ENCODE results near the gene DRAXIN.
A peak's percentile ranks its signal among the peaks of the same experiment; 100 is the strongest.

DRAXIN gene

DNA sequence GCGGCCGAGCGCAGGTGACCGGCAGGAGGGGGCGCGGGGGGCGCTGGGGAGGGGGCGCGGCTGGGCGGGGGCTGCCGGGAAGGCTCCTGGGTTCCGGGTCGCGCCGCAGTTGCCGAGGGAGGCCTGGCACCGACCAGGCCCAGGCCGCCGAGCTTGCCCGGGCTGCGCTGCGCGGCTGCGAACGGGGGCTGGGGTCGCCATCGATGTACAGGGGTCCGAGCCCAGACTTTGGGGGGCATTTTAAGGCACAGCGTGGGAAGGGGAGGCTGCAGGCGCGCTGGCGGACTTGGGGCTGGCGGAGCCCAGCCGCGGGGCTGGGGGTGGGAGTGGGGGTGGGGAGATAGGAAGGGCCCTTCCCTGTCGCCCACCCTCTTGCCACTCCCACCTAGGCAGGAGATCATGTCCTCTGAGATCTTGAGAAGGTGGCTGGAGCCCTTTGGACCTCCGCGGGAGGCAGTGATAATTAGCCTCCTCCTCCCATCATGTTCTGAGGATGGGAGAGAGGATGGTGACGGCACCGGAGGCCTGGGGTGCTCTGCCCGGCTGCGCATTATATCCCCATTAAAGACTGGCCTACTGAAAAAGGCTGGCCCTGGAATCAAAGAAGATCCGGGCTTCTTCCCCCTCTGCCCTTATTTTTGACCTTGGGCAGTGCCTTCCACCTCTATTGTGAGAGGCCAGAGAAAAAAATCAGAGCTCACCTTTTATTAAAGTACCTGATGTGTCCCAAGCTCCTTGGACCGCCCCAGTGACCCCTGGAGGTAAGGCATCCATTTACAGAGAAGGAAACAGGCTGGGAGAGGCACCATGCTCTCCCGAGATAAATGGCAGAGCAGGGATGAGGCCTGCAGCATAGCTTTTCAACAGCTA lies 36.3 kb upstream of the DRAXIN start:
- no peak for DNase-seq (ENCODE audit: low read depth in 2 of 2)

DNA sequence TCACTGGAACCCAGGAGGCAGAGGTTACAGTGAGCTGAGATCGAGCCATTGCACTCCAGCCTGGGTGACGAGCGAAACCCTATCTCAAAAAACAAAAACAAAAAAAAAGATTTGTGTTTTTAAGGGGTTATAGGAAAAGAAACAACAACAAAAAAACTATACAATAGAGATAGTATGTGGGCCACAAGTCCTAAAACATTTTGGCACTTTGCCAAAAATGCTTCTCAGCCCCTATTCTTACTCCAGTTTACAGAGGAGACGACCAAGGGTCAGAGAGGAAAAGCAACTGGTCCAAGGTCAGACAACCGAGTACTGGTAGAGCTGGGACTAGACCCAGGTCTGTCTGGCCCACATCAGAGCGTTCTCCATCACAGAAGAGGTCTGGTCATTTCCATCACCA lies 33.9 kb upstream of the DRAXIN start:
- DNase-seq (ENCODE audit: low read depth in 2 of 2): no peak

DNA sequence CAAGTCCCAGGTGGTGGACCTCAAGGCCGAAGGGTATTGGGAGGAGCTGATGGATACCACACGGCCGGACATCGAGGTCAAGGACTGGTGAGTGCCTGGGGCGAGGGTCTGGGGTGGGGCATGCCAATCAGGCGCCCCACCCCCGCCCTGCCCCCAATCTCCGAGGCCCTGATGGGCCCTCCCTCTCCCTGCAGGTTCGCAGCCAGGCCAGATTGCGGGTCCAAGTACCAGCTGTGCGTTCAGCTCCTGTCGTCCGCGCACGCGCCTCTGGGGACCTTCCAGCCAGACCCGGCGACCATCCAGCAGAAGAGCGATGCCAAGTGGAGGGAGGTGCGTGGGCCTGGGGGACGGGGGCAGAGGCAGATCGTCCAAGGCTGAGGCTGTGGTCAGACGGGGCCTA lies 33.0 kb upstream of the DRAXIN start:
- DNase-seq (ENCODE audit: low read depth in 2 of 2): no peak

DNA sequence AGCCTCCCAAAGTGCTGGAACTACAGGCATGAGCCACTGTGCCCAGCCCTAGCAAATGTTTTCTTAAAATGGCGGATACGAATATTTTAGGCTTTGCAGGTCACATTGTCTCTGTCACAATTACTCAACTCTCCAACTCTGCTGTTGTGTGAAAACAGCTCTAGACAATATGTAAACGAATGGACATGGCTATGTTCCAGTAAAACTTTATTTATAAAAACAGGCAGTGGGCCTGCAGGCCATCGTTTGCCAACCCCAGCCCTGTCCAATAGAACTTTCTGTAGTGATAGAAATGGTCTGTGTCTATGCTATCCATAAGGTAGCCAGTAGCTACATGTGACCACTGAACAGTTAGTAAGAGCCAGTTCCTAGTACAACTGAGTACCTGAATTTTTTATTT lies 31.8 kb upstream of the DRAXIN start:
- no peak for DNase-seq (ENCODE audit: low read depth in 2 of 2)

DNA sequence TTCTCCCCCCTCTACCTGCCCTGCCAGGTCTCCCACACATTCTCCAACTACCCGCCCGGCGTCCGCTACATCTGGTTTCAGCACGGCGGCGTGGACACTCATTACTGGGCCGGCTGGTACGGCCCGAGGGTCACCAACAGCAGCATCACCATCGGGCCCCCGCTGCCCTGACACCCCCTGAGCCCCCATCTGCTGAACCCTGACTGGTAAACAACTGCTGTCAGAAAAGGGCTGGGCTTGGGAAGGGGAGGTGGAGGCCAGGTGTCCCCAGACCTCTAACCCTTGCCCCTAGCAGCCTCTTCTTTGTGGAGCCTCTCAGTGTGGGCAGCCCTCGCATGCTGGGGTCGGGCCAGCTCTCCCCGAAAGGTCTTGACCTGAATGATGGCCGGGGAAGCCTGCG lies 30.4 kb upstream of the DRAXIN start:
- no peak for DNase-seq (ENCODE audit: low read depth in 2 of 2)

DNA sequence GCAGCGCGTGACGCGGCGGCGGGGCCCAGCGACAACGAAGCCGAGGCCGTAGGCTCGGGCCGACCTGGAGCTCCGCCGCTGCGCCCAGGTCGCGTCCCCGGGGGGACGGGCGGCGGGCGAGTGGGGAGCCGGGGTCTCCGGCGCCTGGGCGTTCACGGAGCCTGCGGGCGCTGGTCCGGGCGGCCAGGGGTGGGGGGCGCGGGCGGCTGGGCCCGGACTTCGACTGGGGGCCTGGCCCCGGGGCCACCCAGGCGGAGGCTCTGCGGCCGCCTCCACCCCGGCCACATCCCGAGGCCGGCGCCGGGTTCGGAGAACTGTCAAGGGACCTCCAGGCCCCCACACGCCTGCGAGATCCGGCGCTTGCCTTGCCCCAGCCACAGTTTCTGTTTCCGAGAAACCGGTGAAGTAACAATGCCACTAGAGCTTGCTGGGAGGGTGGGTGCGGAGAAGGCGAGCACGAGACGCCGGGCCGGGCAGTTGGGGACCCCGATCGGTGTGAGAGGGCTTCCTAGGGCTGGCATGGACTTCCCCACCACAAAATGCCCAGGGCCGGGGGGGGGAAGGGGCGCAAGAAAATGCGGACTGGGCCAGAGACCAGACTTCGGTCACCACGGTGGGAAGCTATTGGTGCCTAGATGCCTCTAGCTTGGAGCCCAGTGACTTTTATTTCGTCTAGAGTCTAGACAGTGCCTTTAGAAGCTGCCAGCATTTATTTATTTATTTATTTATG lies 27.0 kb upstream of the DRAXIN start:
- DNase-seq (ENCODE audit: low read depth in 2 of 2): peak; percentile 25 to 33

DNA sequence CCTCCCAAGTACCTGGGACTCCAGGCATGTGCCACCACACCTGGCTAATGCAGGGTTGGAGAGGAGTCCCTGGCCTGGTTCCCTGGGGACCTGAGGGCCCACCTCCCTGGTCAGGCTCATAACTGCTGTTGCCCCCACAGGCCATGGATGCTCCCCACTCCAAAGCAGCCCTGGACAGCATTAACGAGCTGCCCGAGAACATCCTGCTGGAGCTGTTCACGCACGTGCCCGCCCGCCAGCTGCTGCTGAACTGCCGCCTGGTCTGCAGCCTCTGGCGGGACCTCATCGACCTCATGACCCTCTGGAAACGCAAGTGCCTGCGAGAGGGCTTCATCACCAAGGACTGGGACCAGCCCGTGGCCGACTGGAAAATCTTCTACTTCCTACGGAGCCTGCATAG lies 23.0 kb upstream of the DRAXIN start:
- DNase-seq (ENCODE audit: low read depth in 2 of 2): no peak

DNA sequence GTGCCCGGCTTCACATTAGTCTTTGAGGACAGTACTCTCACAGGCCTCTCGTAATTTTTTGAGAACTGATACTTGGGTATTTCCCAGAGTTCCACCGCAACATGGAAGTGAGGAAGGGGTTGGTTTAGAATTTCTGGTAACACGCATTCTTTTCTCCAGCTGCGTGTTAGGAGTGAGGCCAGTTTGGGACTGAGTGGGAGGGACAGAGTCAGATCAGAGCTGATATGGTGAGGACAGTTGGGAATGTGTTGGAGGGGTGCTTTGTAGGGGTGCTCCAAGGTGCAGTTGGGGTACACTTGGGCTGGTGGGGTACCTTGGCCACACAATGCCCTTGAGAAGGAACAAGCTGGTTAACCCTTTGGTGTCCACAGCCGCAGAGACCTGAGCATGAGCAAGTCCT lies 20.8 kb upstream of the DRAXIN start:
- no peak for DNase-seq (ENCODE audit: low read depth in 2 of 2)

DNA sequence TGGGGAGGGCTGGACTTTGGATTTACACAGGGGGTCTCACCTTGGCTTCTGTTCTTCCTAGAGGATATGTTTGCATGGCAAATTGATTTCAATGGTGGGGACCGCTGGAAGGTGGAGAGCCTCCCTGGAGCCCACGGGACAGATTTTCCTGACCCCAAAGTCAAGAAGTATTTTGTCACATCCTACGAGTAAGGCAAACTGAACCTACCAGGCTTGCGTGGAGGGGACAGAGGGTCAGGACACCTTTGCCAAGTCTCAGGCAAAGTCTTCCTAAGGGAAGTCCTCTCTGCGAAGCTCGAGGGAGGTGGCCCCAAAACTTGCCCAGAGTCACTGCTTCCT lies 20.3 kb upstream of the DRAXIN start:
- DNase-seq (ENCODE audit: low read depth in 2 of 2): no peak

DNA sequence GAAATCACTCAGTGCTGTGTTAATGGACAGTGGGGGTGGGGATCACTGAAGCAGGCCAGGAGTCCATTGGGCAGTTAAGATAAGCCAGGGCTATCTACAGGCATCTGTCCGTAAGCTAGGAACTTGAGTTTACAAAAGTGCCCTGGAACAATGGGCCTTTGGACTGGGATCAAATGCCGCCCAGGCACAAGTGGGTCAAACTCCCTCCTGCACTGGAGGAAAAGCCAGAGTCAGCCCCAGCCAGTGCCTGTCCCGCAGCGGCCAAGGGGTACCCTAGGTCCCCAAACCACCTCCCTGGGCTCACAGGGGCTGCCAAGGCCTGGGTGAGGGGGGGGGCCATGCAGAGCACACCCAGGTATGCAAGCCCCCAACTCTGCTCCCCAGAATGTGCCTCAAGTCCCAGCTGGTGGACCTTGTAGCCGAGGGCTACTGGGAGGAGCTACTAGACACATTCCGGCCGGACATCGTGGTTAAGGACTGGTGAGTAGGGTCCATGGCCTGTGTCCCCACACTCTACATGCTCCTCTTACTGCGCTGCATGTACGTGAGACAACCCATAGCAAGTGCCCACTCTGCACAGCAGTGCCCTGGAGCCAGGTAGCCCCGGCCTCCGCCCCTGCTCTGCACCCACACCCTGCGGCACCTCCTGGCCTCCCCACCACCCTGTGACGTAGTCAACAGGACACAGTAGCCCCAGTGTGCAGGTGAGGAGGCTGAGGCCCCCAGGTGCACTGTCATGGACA lies 19.8 kb upstream of the DRAXIN start:
- no peak for DNase-seq (ENCODE audit: low read depth in 2 of 2)

DNA sequence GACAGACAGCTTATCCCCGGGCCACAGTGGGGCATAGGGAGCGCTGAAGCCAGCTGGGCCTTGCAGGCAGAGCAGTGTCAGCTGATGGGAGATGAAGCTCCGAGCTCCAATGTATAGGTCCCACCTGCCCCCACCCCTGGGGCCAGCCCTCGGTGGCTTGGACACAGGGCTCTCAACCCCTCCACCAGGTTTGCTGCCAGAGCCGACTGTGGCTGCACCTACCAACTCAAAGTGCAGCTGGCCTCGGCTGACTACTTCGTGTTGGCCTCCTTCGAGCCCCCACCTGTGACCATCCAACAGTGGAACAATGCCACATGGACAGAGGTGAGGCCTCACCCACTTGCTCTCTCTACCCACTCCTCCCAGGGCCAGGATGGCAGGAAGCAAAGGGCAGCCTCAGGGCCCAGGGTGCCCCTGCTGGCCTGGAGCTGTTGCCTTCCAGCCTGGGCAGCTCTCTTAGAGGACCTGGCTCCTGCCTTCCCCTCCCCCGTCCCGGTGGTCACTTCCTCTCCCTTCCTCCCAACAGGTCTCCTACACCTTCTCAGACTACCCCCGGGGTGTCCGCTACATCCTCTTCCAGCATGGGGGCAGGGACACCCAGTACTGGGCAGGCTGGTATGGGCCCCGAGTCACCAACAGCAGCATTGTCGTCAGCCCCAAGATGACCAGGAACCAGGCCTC lies 18.3 kb upstream of the DRAXIN start:
- no peak for DNase-seq (ENCODE audit: low read depth in 2 of 2)

DNA sequence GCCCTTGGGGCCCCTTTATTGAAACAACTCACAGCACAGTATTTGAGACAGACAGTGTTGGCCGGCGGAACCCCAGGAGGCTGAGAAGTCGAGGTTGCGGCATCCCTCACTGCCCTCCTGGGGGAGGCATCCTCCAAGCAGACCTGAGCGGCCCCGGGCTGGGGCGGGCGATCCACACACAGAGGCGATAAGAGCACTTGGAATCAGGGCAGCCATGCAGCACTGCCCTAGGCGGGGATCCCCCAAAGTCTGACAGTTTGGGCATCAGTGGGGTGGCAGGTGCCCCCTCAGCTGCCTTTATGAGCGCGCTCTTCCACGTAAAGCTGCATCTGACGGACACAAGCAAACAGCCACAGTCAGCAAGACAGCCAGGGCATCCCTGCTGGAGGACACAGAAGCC lies 17.0 kb upstream of the DRAXIN start:
- DNase-seq (ENCODE audit: low read depth in 2 of 2): no peak

DNA sequence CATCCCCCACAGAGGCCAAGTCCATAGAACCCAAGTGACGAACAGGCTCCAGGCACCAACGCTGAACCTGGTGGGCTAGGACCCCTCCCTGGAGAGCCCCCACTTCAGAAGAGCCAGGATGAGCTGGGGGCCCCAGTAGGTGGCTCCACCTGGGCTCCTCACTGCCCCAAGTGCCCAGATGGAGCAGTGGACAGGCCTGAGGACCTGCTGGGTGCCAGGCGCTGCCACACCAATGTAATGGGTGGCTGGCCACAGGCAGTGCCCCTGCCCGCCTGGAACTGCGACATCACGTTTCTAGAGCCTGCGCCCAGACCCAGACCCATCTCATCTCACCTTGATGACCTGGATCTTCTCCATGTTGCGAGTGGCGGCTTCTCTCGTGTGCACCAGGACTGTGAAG lies 16.2 kb upstream of the DRAXIN start:
- no peak for DNase-seq (ENCODE audit: low read depth in 2 of 2)

DNA sequence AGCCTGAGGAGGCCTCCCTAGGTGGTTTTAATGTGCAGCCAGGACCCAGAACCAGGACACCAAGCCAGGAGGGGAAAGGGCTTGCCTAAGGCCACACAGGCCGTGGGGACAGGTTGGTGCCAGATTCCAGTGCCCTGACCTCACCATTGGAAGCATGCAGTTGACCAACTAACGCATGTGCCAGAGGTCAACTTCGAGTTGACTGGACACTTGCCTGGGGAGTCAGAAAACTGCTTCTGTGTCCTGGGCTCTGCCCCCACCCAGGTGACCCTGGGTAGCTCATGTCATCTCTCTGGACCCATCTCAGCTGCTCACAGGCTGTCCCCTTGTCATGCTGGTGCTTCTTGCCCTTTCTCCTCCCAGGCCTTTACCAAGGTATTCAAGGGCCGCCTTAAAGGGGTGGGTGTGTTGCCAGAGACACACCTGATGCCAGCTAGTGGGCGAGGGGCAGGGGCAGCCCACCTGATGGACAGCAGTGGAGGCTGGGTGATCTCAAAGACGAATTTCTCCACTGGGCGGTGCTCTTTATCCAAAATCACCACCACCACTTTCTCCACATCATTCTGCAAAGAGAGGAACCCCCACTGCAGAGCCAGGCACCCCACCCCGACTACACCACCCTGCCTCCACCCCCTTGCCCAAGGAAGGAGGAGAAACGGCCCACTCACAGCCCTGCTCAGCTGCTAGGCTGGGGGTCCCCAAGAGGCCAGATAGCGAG lies 15.0 kb upstream of the DRAXIN start:
- no peak for DNase-seq (ENCODE audit: low read depth in 2 of 2)

DNA sequence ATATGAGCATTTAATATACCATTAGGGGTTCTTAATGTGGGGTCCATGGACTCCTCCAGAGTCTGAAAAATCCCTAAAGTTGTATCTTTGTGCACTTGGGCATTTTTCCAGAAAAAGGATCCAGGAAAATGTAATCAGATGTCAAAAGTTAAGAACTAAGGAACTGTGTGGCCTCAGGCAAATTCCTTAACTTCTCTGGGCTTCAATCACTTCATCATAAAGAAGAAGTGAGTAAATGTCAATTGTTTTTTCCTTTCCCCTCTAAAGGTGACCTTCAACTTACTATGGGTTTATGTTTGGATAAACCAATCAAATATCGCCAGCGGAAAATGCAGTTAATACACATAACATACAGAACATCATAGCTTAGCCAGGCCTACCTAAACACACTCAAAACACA lies 13.1 kb upstream of the DRAXIN start:
- DNase-seq (ENCODE audit: low read depth in 2 of 2): no peak

DNA sequence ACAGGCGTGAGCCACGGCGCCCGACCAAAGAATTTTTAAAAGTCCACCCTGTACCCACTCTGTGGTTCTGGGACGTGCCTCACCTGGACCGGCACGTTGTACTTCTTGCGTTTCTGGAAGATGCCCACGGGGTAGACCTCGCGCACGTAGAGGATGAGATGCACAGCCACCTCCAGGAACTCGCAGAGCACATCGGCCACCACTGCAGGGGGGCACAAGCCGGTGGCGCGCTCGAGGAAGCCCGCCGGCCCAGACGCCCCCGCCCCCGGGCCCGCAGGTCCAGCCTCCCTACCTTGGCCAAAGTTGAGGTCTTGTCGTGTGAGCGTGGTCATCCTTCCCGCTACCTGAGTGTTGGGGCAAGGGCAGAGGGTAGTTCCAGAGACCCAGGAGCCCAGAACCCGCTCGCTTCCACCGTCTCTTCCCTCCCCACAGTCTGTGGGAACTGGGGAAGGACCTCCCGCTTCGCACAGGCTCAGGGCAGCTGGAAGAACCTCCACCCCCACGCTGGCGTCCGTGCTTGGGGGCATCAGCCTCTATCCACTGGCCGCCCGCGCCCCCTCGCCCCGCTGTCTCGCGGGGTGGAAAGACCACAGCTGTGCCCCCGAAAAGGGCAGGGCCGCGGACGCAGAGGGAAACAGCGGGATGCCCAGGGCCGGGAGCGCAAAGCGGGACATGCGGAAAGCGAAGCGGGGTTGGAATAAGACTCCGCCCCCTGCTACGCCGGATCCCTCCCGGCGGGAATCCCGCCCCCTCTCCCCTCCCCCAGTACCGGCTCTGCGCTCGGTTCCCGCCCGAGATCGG lies 11.0 kb upstream of the DRAXIN start:
- no peak for DNase-seq (ENCODE audit: low read depth in 2 of 2)

DNA sequence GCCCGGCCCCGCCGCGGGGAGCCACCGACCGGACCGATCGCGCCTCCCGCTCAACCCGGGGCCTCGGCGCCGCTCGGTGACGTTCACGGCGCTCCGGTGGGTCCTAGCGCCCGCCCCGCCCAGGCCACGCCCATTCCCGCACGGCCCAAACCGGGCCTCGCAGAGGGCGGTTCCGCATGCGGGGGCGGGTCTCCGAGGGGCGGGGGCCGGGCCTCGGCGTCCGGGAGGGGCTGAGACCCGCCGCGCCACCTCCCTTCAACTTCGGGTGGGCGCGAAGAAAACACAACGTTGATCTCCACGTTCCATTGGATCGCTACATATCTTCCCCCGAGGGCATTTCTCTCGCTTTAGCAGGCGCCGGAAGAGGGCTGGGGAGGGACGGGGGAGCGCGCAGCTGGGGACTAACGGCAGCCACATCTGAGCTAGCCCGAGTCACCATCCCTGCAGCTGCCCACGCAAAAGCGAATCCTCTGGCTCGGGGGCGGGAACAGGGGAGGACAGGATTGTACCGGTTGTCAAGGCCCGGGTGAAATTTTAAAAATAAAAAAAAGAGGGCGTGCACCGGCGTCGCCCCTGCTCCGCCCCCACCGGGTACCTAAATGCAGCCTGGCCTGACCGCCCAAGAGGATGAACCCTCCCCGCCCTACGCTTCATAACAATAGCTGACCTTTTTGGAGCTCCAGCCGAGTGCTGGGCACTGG lies 10.3 kb upstream of the DRAXIN start, which contains the start of gene MAD2L2:
MAD2L2 (minus strand) TSS at position 78 of the 701 bp plus-strand sequence. CDS start 547 bp downstream, outside the sequence.
- DNase-seq (ENCODE audit: low read depth in 2 of 2): peak; percentile 88 to 91

DNA sequence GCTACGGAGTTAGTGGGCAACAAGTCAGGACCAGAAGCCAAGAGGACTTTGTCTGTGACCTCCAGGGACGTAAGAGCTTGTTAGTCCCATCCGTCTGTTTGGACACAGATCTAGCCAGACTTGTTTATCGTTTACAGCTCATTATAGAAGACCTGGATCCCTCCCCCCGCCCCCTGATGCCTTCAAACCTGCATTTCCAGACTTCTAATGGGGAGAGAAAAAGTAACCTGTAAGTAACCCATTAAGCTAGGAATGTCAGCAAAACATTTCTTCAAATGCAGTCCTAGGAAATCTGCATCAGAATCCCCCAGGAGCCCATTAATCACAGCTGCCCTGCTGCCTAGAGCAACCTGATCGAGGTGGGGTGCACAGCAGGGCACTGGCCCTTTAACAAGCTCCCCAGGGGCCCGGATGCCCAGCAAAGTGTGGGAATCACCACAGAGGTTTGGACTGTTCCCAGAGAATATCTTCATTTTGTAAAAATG lies 9.2 kb upstream of the DRAXIN start:
- DNase-seq (ENCODE audit: low read depth in 2 of 2): no peak

DNA sequence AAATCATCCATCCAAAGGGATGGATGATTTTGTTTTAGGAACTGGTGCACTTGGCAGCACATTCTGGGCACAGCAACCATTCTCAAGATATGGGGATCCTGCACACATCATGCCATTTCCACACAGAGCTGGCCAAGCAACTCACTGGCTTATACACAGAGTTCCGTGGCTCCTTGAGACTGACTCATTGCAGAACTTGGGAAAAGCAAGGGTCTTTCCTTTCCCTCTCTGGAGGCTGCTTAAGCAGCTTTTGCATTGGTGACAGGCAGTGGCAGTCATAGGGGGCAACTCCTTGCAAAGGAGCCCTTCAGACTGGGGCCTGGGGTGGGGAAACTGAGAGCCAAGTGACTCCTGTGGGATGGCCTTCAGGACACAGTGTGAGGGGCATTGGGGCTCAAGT lies 8.7 kb upstream of the DRAXIN start:
- DNase-seq (ENCODE audit: low read depth in 2 of 2): no peak

DNA sequence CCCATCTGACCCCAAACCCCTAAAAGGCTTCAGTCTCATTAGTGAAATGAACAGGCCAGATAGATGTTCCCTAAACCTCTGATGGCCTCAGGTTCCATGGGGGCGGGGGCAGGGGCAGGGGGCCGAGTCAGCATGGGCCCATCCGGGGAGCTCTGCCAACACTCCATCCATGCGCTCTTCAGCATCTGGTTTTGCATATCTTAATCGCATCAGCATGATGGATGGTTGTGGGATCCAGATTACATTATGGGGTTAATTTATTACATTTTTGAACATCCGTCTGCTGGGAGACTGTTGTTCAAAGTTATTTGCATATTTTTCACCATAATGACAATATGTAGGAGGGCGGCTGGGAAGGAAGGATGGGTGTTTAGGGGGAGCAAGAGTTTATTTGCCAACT lies 7.4 kb upstream of the DRAXIN start:
- DNase-seq (ENCODE audit: low read depth in 2 of 2): no peak
